ENCODE measurements around the gene METTL26. TPM values are rescaled to one million over a fixed set of nuclear protein-coding genes. Genes with fewer than 3 reads are reported as not detected.
A peak's percentile ranks its signal among the peaks of the same experiment; 100 is the strongest.

Gene METTL26
- total and polyA plus RNA-seq, 2 experiments from 2014 or later = 155 to 218 TPM

GRCh38 chr16:667780-668518 is 31.8 kb upstream of the METTL26 start, which contains the start of gene RHOT2:
RHOT2 (plus strand) TSS chr16:668132; CDS start chr16:668200, 68 bp downstream.
- Histone ChIP-seq H2AFZ (peak within 1 kb of the TSS; percentile 84), H3K36me3 (ENCODE audit: low read depth) (no peaks in the 10 kb centered on the region), H3K27me3 (replicated peaks; ENCODE audit: insufficient read depth) (no peaks in the 10 kb centered on the region), H3K79me2 (ENCODE audit: insufficient read depth) (peaks cover 24% of the 10 kb centered on the region), H3K9ac (peak within 1 kb of the TSS; percentile 97), H3K27ac (peak within 1 kb of the TSS; percentile 49), H3F3A (ENCODE audit: insufficient read depth) (no peaks in the 10 kb centered on the region), H3K9me2 (ENCODE audit: insufficient read depth) (no peaks in the 10 kb centered on the region), H4K20me1 (ENCODE audit: insufficient read depth) (no peaks in the 10 kb centered on the region), H3K9me3 (ENCODE audit: low read depth) (no peaks in the 10 kb centered on the region), H3K4me1 (ENCODE audit: insufficient read depth) (no peaks in the 10 kb centered on the region; the same call in 1 of the 2 replicates), H3K4me2 (ENCODE audit: unreplicated experiment) (peak within 1 kb of the TSS; percentile 89), H3K4me3 (peak within 1 kb of the TSS; percentile 95)
- TF ChIP-seq EZH2phosphoT487 (IDR thresholded peaks at IDR 0.05; ENCODE audit: insufficient read depth, low read depth) (no peak), EZH2 (IDR thresholded peaks at IDR 0.05; ENCODE audit: insufficient read depth, poor library complexity, severe bottlenecking) (no peak)
- DNase-seq = peak; percentile 98
- in situ Hi-C loops (cut with MboI) = no loop called here
- 1 to 2% methylated on average over 21 to 36 of the region's 78 CpGs for WGBS, 2 experiments (ENCODE audit: low coverage in 1 of 2, low lambda C conversion rate in 2 of 2, missing lambda C conversion rate in 2 of 2)

DNA sequence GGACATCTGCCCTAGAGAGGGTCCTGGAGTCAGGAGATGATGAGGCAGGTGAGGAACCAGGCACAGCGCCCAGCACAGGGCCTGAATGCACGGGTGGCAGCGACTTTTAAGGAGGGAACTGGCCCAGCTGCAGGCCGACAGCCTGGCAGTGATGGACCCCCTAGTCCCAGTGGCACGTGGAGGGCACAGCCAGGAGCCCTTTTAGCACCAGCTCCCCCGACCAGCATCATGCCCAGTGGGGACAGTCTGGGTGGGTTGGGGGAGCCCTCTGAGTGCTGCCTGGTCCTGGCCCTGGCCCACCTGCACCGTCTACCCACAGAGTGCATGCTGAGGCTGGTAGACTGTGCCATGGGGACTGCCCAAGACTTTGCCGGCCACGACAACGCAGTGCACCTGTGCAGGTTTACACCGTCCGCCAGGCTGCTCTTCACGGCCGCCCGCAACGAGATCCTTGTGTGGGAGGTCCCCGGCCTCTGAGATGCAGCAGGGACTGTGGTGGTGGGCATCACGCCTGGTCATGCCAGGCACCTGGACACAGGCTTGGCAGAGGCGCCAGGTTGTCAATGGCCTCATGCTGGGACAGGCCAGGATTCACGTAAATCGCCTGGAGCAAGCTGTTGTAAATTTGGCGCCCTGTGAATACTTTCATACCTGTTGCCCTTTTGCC is 31.1 kb upstream of the METTL26 start:
- no peak overlapping the region for H3K4me2 ChIP-seq (ENCODE audit: unreplicated experiment)
- TF ChIP-seq EZH2 (IDR thresholded peaks at IDR 0.05; ENCODE audit: insufficient read depth, poor library complexity, severe bottlenecking) (no peak), EZH2phosphoT487 (IDR thresholded peaks at IDR 0.05; ENCODE audit: insufficient read depth, low read depth) (no peak)
- H3K79me2 ChIP-seq (ENCODE audit: insufficient read depth) = peaks cover 24% of the 10 kb centered on the region
- H3K9me2 ChIP-seq (ENCODE audit: insufficient read depth) = no peaks in the 10 kb centered on the region
- DNase-seq = no peak
- H4K20me1 ChIP-seq (ENCODE audit: insufficient read depth) = no peaks in the 10 kb centered on the region
- no peaks in the 10 kb centered on the region for H3K36me3 ChIP-seq (ENCODE audit: low read depth)
- 78 to 80% methylated on average over 22 of the region's 22 CpGs for WGBS, 2 experiments (ENCODE audit: low coverage in 1 of 2, low lambda C conversion rate in 2 of 2, missing lambda C conversion rate in 2 of 2)
- no peaks in the 10 kb centered on the region for H3K9me3 ChIP-seq (ENCODE audit: low read depth)
- peak overlapping the region; percentile 84 for H2AFZ ChIP-seq
- no peak overlapping the region for H3K4me3 ChIP-seq
- H3K9ac ChIP-seq = peak overlapping the region; percentile 97
- H3F3A ChIP-seq (ENCODE audit: insufficient read depth) = no peaks in the 10 kb centered on the region
- in situ Hi-C loops (cut with MboI) = no loop called here
- H3K27ac ChIP-seq = no peak overlapping the region
- no peaks in the 10 kb centered on the region; the same call in 1 of the 2 replicates for H3K4me1 ChIP-seq (ENCODE audit: insufficient read depth)
- no peaks in the 10 kb centered on the region for H3K27me3 ChIP-seq (replicated peaks; ENCODE audit: insufficient read depth)

GRCh38 chr16:666572-666971 is 30.5 kb upstream of the METTL26 start:
- no peak overlapping the region for H3K4me2 ChIP-seq (ENCODE audit: unreplicated experiment)
- DNase-seq = no peak
- H2AFZ ChIP-seq = no peak overlapping the region
- peaks cover 24% of the 10 kb centered on the region for H3K79me2 ChIP-seq (ENCODE audit: insufficient read depth)
- H3K4me1 ChIP-seq (ENCODE audit: insufficient read depth) = no peaks in the 10 kb centered on the region; the same call in 1 of the 2 replicates
- no peak overlapping the region for H3K27ac ChIP-seq
- H4K20me1 ChIP-seq (ENCODE audit: insufficient read depth) = no peaks in the 10 kb centered on the region
- H3K27me3 ChIP-seq (replicated peaks; ENCODE audit: insufficient read depth) = no peaks in the 10 kb centered on the region
- WGBS, 2 experiments (ENCODE audit: low coverage in 1 of 2, low lambda C conversion rate in 2 of 2, missing lambda C conversion rate in 2 of 2) = 95 to 96% methylated on average over 11 to 13 of the region's 13 CpGs
- H3K36me3 ChIP-seq (ENCODE audit: low read depth) = no peaks in the 10 kb centered on the region
- H3F3A ChIP-seq (ENCODE audit: insufficient read depth) = no peaks in the 10 kb centered on the region
- no peak overlapping the region for H3K9ac ChIP-seq
- no peaks in the 10 kb centered on the region for H3K9me3 ChIP-seq (ENCODE audit: low read depth)
- no peak overlapping the region for H3K4me3 ChIP-seq
- in situ Hi-C loops (cut with MboI) = no loop called here
- TF ChIP-seq EZH2 (IDR thresholded peaks at IDR 0.05; ENCODE audit: insufficient read depth, poor library complexity, severe bottlenecking) (no peak), EZH2phosphoT487 (IDR thresholded peaks at IDR 0.05; ENCODE audit: insufficient read depth, low read depth) (no peak)
- H3K9me2 ChIP-seq (ENCODE audit: insufficient read depth) = no peaks in the 10 kb centered on the region

DNA sequence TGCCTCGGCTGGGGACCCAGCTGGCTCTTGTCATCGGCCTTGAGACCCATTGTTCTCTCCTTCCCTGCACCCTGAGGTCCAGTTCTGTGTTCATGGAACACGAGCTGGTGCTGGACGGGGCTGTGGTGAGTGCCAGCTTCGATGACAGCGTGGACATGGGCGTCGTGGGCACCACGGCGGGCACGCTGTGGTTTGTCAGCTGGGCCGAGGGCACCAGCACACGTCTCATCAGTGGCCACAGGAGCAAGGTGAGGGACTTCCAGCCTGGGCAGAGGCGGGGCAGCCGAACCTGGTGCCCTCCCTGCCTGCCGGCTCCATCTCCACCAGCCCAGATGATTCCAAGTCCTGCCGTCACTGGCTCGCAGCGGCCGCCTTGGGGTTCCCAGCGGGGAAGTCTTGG is 26.5 kb upstream of the METTL26 start:
- Histone ChIP-seq H3K9me2 (ENCODE audit: insufficient read depth) (no peaks in the 10 kb centered on the region), H3K36me3 (ENCODE audit: low read depth) (no peaks in the 10 kb centered on the region), H4K20me1 (ENCODE audit: insufficient read depth) (no peaks in the 10 kb centered on the region), H3K9ac (no peak overlapping the region), H3K9me3 (ENCODE audit: low read depth) (no peaks in the 10 kb centered on the region), H3K27ac (no peak overlapping the region), H3K4me2 (ENCODE audit: unreplicated experiment) (no peak overlapping the region), H3K27me3 (replicated peaks; ENCODE audit: insufficient read depth) (no peaks in the 10 kb centered on the region), H3F3A (ENCODE audit: insufficient read depth) (no peaks in the 10 kb centered on the region), H3K4me1 (ENCODE audit: insufficient read depth) (no peaks in the 10 kb centered on the region), H2AFZ (no peak overlapping the region), H3K79me2 (ENCODE audit: insufficient read depth) (no peaks in the 10 kb centered on the region), H3K4me3 (no peak overlapping the region)
- no peak for DNase-seq
- WGBS, 2 experiments (ENCODE audit: low coverage in 1 of 2, low lambda C conversion rate in 2 of 2, missing lambda C conversion rate in 2 of 2) = 96 to 99% methylated on average over 21 of the region's 21 CpGs
- TF ChIP-seq EZH2 (IDR thresholded peaks at IDR 0.05; ENCODE audit: insufficient read depth, poor library complexity, severe bottlenecking) = no peak
- TF ChIP-seq EZH2phosphoT487 (IDR thresholded peaks at IDR 0.05; ENCODE audit: insufficient read depth, low read depth) = no peak
- in situ Hi-C loops (cut with MboI) = no loop called here

All from GM23248 (cell line).